ENCODE measurements around the gene RNF41. TPM values are rescaled to one million over a fixed set of nuclear protein-coding genes. Genes with fewer than 3 reads are reported as not detected.

RNF41 gene
- total and polyA plus RNA-seq, 2 donors (not counting 1 experiment from before 2014, with no cell fraction given): 113 to 129 TPM

- Histone ChIP-seq H4K20me1 (ENCODE audit: control insufficient read depth, insufficient read depth, low read length, poor library complexity, severe bottlenecking) (peaks cover 6% of the 10 kb centered on the region), H3K36me3 (replicated peaks in 1 of 2; ENCODE audit: control extremely low read depth in 1 of 2, control insufficient read depth in 1 of 2, extremely low read depth in 1 of 2, insufficient read depth in 2 of 2, low read length in 1 of 2) (peaks cover 3 to 58% of the 10 kb centered on the region in 2 experiments), H3K27me3 (replicated peaks in 1 of 4; ENCODE audit: control extremely low read depth in 1 of 4, control insufficient read depth in 3 of 4, insufficient read depth in 4 of 4, low read length in 3 of 4) (no peaks in the 10 kb centered on the region), H3K9me3 (ENCODE audit: control extremely low read depth in 1 of 3, control insufficient read depth in 2 of 3, insufficient read depth in 1 of 3, low read length in 2 of 3) (no peaks in the 10 kb centered on the region), H3K79me2 (ENCODE audit: control insufficient read depth, insufficient read depth, low read length) (peaks cover 12% of the 10 kb centered on the region), H3K4me2 (replicated peaks; ENCODE audit: low read depth, low read length, poor library complexity, severe bottlenecking) (no peak overlapping the region), H3K4me3 (ENCODE audit: control extremely low read depth in 1 of 5, extremely low read depth in 1 of 5, insufficient read depth in 1 of 5, low read depth in 2 of 5, low read length in 4 of 5) (no peak overlapping the region), H3K27ac (ENCODE audit: low read length in 2 of 2) (peak overlapping the region in 1 of 2 donors; percentile 65), H2AFZ (ENCODE audit: insufficient read depth, low read depth, low read length, poor library complexity, severe bottlenecking) (no peak overlapping the region), H3K9ac (ENCODE audit: low read length) (no peak overlapping the region), H3K4me1 (ENCODE audit: control insufficient read depth in 2 of 2, insufficient read depth in 2 of 2, low read length in 2 of 2) (peaks cover 9 to 18% of the 10 kb centered on the region in 2 donors)
- CTCF ChIA-PET: interaction anchor here (0.6 to 7.6 kb wide), 19 partner anchors 9 to 490 kb away, joined by 3 to 126 read pairs (median 4); partner anchors contain the start of genes ANKRD52, CNPY2, COQ10A and NABP2
- 91% methylated on average over 10 of the region's 14 CpGs for WGBS (ENCODE audit: insufficient coverage)
- intact Hi-C loops (cut with micrococcal nuclease): loop anchor here (1.0 to 5.0 kb wide), 3 partner anchors 18 to 261 kb away; partner anchors contain the start of genes ANKRD52, NABP2 and SPRYD4
- POLR2A ChIA-PET: interaction anchor here (0.5 to 4.9 kb wide), 3 partner anchors 15 to 55 kb away, joined by 3 to 65 read pairs (median 6); partner anchors contain the start of genes RNF41 and SMARCC2
- H3K4me3 Mint-ChIP-seq: no peak overlapping the region
- H3K27ac Mint-ChIP-seq: peak overlapping the region; percentile 89
- H3K4me1 Mint-ChIP-seq: peaks cover 47% of the 10 kb centered on the region
- TF ChIP-seq EZH2 (IDR thresholded peaks at IDR 0.05; ENCODE audit: borderline replicate concordance, insufficient read depth, low read depth, low read length, poor library complexity, severe bottlenecking): no peak
- peak; percentile 63 for TF ChIP-seq CTCF (IDR thresholded peaks at IDR 0.05)
- DNase-seq (peak; percentile 65), ATAC-seq (ENCODE audit: low read depth) (no peak)
- no peaks in the 10 kb centered on the region for H3K9me3 Mint-ChIP-seq (ENCODE audit: insufficient read depth)
- H3K27me3 Mint-ChIP-seq: no peaks in the 10 kb centered on the region
Measured at GRCh38 chr12:56206452-56207166, 15.1 kb downstream of the RNF41 start.

GRCh38 chr12:56205445-56205844 lies 16.3 kb downstream of the RNF41 start:
- Histone ChIP-seq H3K4me1 (ENCODE audit: control insufficient read depth in 2 of 2, insufficient read depth in 2 of 2, low read length in 2 of 2) (peaks cover 9 to 15% of the 10 kb centered on the region in 2 donors), H3K9me3 (ENCODE audit: control extremely low read depth in 1 of 3, control insufficient read depth in 2 of 3, insufficient read depth in 1 of 3, low read length in 2 of 3) (no peaks in the 10 kb centered on the region), H3K27me3 (replicated peaks in 1 of 4; ENCODE audit: control extremely low read depth in 1 of 4, control insufficient read depth in 3 of 4, insufficient read depth in 4 of 4, low read length in 3 of 4) (no peaks in the 10 kb centered on the region), H3K4me2 (replicated peaks; ENCODE audit: low read depth, low read length, poor library complexity, severe bottlenecking) (no peak overlapping the region), H3K4me3 (ENCODE audit: control extremely low read depth in 1 of 5, extremely low read depth in 1 of 5, insufficient read depth in 1 of 5, low read depth in 2 of 5, low read length in 4 of 5) (no peak overlapping the region), H3K27ac (ENCODE audit: low read length in 2 of 2) (peak overlapping the region; percentile 9 to 52), H3K36me3 (replicated peaks in 1 of 2; ENCODE audit: control extremely low read depth in 1 of 2, control insufficient read depth in 1 of 2, extremely low read depth in 1 of 2, insufficient read depth in 2 of 2, low read length in 1 of 2) (peaks cover 3 to 48% of the 10 kb centered on the region in 2 experiments), H4K20me1 (ENCODE audit: control insufficient read depth, insufficient read depth, low read length, poor library complexity, severe bottlenecking) (peaks cover 6% of the 10 kb centered on the region), H3K79me2 (ENCODE audit: control insufficient read depth, insufficient read depth, low read length) (peaks cover 8% of the 10 kb centered on the region), H3K9ac (ENCODE audit: low read length) (no peak overlapping the region), H2AFZ (ENCODE audit: insufficient read depth, low read depth, low read length, poor library complexity, severe bottlenecking) (no peak overlapping the region)
- Mint-ChIP-seq H3K9me3 (ENCODE audit: insufficient read depth) (no peaks in the 10 kb centered on the region), H3K27me3 (no peaks in the 10 kb centered on the region), H3K4me3 (no peak overlapping the region), H3K27ac (peak overlapping the region; percentile 89), H3K4me1 (peaks cover 45% of the 10 kb centered on the region)
- ChIA-PET POLR2A (interaction anchor here (0.6 to 4.9 kb wide), 3 partner anchors 11 to 212 kb away, joined by 3 to 65 read pairs (median 4); partner anchors contain the start of gene RNF41), CTCF (interaction anchor here (0.7 to 7.6 kb wide), 14 partner anchors 13 to 400 kb away, joined by 3 to 126 read pairs (median 4); partner anchors contain the start of genes ANKRD52, COQ10A, NABP2 and RNF41)
- peak; percentile 35 for TF ChIP-seq CTCF (IDR thresholded peaks at IDR 0.05)
- TF ChIP-seq EZH2 (IDR thresholded peaks at IDR 0.05; ENCODE audit: borderline replicate concordance, insufficient read depth, low read depth, low read length, poor library complexity, severe bottlenecking): no peak
- DNase-seq: peak; percentile 35
- intact Hi-C loops (cut with micrococcal nuclease): loop anchor here (5.0 kb wide), 2 partner anchors 52 to 262 kb away; partner anchors contain the start of genes ANKRD52 and SPRYD4
- no peak for ATAC-seq (ENCODE audit: low read depth)
